HG03135 (cell line): ENCODE data around the gene RSPH6A.

Experiments
- ATAC-seq: cut with Tn5 transposase; IDR thresholded peaks from one replicate; pipeline ENCODE4 v1.9.1; 2021; ENCODE audit warnings: mild to moderate bottlenecking, moderate library complexity; ENCODE audit not compliant: unreplicated experiment

RSPH6A gene

DNA sequence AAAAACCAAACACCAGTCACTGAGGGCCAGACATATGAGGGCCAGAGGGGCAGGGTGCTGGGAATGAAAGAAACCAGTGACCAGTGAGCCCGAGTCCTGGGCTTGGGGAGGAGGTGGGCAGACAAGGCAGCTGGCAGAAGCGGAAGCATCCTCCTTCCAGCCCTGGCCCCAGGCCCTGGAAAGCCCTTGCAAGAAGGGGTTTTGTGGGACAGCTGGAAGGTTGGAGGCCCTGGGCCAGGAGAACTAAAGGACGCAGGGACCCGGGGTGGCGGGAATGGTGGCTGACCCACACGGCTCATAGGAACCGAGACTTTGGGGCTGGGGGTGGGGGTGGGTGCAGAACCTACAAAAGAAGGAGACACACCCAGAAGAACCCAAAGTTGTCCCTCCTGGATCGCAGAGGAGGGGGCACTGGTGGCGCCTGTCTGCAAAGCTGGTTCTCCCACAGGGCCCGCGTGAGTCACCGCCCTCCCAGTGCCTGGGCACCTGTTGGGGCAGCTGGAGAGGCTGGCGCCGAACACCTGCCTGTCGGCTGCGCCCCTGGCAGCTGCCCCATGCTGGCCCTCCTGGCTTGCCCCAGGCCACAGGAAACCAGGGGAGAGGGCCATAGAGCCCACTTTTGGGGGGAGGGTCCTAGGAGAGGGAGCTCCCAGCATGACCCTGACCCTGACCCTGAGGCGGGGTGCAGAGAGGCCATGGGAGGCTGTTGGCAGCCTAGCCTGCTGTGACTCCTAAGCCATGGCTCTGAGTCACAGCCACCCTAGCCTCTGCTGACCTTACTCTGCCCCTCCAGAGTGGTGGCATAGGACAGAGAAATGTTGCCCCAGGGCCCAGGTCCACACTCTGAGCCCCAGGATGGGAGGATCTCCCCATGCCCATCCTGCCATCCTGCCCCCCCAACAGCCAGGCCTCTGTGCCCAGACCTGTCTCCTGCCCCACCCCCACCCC is 33.6 kb downstream of the RSPH6A start:
- ATAC-seq, result no peak

DNA sequence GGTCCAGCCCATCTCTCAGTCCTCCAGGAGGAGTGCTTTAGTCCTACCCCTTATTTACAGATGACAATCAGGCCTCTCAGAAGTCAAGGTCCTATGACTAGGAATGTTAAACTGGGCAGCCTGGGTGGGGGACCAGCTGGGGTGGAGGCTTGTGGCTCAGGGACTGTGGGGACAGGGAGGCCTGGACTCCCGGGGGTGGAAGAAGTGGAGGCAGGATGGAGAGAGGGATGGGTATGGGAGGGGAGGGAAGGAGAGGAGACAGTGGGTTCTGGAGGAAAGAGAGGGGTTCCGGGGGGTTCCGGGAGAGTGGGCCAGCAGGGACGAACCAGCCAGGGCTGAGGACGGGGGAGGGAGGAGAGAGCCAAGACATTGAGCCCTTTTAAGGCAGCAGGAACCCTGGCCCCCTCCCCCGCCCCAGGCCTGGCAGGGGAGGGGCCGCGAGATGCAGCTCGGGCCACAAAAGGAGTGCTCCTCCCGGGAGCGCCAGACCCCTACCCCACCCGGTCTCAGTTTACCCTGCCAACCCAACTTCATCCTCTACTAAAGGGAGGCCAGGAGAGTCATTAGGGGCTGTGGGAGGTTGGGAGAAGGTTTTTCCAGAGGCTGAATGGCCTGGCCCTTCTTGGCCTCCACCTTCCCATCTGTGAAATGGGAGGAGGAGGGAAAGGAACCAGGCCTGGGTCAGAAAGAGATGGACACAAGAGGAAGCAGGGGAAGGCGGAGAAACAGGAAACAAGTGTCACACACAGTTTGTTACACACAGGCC is 34.5 kb downstream of the RSPH6A start:
- no peak for ATAC-seq

DNA sequence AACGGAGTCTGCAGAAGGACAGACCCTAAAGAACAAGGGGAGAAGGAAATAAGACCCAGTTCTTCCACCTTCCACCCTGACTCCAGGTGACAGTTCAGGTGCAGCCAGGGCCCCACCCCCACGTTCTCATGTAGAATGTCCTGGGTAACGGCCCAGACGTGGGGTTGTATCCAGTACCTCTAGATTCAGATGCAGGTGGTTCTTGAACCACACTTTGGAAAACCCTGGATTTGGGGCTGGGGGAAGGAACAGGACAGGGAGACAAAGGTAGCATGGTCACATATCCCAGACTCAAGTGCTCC is 35.0 kb downstream of the RSPH6A start:
- ATAC-seq, result no peak

DNA sequence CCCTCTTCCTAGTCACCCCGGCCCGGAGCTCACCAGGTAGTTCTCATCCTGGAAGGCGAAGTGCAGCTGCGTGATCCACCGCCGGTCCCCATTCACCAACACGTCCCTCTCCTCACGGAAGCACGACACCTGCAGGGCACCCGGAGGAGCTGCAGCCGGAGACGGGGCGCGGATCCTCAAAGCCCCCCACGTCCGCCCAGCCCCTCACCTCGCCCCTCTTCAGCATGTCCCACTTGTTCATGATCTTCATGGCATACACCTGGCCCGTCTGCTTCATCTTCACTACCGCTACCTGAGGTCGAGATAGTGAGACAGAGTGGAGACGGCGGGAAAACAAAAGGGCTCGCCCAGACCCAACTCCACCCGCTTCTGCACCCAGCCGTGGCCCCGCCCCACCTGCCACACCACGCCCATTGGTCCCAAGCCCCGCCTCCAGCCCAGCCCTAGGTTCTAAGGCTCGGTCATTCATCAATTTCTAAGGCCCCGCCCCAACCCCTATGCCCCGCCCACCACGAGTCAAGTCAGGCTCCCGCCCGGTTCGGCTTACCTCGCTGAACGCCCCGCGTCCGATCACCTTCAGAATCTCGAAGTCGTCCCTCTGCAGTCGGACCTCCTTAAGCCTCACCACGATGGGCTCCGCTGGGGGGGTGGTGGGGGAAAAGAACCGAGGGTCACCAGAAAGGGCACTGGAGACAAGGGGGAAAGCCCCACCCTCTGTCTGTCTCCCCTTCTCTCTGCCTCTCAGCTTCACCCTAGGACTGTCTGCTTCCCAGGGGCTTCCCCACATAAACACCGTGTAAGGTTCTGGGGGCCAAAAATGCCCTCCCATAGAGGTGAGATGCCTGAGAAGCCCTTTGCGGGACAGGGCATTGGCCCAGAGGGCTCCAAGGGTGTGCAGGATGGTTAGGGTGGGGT is 35.6 kb downstream of the RSPH6A start:
- peak; percentile 81 for ATAC-seq

GRCh38 chr19:45778010-45778661 is 37.0 kb downstream of the RSPH6A start:
- ATAC-seq, result no peak

DNA sequence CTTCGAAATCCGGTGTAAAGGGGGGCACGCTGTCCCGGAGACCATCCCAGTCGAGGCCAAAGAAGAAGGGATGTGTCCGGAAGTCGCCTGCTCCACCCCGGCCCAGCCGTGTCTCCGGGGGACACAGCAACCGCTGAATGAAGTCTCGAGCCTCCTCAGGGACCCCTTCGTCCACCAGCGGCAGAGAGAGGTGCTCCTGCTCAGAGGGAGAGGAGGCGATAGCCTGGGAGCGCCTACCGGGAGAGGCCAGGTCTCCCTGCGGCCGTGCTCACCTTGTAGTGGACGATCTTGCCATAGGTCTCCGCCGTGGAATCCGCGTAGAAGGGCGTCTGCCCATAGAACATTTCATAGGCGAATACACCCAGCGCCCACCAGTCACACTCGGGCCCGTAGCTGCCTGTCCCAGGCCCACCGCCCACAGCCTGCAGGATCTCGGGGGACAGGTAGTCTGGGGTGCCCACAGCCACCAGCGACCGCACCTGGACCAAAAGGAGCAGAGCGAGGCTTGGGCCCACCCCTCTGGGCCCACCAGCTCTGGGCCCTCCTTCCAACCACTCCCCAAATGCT is 37.6 kb downstream of the RSPH6A start:
- ATAC-seq, result no peak

DNA sequence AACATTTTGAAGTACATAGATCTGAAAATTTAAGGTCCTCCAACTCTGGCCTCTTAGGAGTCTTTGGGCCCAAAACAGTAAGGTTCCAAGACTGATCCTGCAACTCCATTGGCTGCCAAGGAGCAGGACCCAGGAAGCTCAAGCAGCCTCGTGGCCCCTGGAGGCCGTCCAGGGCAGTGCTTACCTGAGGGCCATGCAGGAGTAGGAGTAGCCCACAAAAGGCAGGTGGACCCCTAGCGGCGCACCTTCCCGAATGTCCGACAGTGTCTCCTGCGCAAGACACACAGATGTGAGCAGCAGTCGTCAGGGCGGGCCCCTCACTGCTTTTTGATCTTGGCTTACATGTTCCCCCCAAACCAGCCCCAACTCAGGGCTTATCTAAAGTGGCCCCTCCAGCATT is 40.3 kb downstream of the RSPH6A start:
- no peak for ATAC-seq

GRCh38 chr19:45773384-45773783 is 41.7 kb downstream of the RSPH6A start:
- no peak for ATAC-seq

DNA sequence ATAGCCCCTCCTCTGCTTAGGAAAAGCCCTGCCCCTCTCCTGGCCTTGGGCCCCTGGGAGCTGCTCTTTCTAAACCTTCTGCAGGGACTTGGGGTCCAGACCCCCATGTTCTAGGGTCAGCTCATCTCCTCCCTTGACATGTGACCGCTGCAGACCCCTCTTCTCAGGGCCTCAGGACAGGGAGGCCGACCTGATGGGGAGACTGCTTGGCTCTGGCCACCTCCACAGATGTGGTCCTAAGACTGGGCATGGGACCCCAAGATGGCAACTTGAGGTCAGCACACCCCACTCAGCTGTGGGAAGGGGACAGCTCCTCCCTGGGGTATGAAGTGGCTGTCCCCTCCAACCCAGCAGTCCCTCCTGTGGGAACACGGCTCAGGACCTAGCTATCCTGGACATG is 42.2 kb downstream of the RSPH6A start:
- no peak for ATAC-seq

GRCh38 chr19:45772130-45772840 is 42.8 kb downstream of the RSPH6A start:
- no peak for ATAC-seq

- ATAC-seq, result no peak
Measured at GRCh38 chr19:45771311-45771933, 43.7 kb downstream of the RSPH6A start.

- ATAC-seq, result peak; percentile 50
Measured at GRCh38 chr19:45770192-45771101, 44.7 kb downstream of the RSPH6A start.

- no peak for ATAC-seq
Measured at GRCh38 chr19:45769821-45770191, 45.3 kb downstream of the RSPH6A start.

DNA sequence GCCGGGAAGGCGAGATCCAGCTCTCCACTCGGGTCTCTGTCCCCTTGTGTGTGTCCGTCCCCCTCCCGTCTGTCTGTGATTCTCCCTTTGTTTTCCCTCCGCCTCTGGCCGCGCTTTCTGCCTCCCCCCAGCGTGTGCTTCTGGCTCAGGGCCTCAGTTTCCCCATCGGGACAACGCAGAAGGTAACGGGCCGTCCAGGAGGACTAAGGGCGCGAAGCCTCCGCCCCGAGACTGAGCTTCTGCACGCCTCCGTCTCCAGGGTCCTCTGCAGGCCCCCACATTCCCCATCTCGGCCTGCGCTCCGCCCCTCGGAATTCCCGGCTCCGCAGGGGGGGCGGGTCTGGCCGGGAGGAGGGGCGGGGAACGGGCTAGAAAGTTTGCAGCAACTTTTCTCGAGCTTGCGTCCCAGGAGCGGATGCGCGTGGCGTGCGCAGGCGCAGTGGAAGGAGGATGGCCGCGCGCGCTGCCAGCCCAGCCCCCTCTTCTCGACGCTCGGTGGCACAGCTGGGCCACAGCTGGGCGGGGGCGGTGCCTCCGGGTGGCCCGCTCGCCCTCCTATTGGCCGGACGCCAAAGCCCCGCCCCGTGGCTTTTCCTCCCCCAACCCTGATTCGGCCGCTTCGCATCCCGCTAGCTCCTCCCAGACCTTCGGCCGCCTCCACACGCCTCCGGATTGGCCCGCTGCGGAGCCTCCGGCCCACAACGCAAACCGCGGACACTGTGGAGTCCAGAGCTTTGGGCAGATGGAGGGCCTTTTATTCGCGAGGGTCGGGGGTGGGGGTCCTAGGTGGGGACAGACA is 45.9 kb downstream of the RSPH6A start, which contains the start of gene SIX5:
TSS of gene SIX5 (minus strand) at position 269 of the 799 bp plus-strand sequence. CDS start 408 bp downstream, outside the sequence.
- ATAC-seq, result peak; percentile 50

- no peak for ATAC-seq
Measured at GRCh38 chr19:45768655-45768983, 46.5 kb downstream of the RSPH6A start.

- no peak for ATAC-seq
Measured at GRCh38 chr19:45767881-45768654, 47.0 kb downstream of the RSPH6A start.
